Measurements from ENCODE around the gene TCF25. TPM values are rescaled to one million over a fixed set of nuclear protein-coding genes. Genes with fewer than 3 reads are reported as not detected.

TCF25 gene
- total RNA-seq, 8 experiments from 2014 or later = 94.7 to 213 (median 143) TPM

DNA sequence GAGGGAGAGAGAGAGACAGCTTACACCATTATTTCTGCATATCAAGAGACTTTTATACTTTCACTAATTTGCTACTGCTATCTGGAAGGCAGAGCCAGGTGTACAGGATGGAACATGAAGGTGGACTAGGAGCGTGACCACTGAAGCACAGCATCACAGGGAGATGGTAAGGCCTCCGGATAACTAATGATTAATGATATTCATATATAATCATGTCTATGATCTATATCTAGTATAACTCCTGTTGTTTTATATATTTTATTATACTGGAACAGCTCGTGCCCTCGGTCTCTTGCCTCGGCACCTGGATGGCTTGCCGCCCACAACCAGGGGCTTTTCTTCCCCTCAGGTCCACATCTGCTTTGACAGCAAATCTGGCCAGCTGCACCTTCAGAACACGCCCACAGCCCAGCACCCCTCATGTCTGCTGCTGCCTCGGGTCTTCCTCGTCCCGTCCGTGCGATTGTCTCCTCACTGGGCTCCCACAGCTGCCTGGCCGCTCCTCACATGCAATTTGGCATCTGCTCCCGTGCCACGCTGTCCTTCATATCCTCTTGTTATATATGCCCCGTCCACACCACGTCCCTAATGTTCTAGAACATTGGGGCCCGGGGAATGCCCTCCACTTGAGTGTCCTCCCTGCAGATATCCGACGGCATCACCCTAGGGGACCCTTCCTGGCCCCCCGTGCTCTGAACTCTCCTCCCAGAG, 64.9 kb downstream of the TCF25 start:
- in situ Hi-C loops (cut with MboI; ENCODE audit: low pct_unique_long_range_greater_than_20kb in 2 of 9, low sequenced_read_pairs in 9 of 9, unreplicated experiment in 9 of 9) = no loop called here
- WGBS, 10 experiments = 50 to 100% (median 80%) methylated on average over 1 to 10 of the region's 21 CpGs; no CpG with 5 or more reads in 2 of the 10 experiments
- H3K4me1 ChIP-seq (replicated peaks in 1 of 2) = peaks cover 13 to 15% of the 10 kb centered on the region in 2 donors

GRCh38 chr16:89944773-89945172, 71.4 kb downstream of the TCF25 start:
- 25 to 92% (median 61%) methylated on average over 2 to 5 of the region's 5 CpGs; no CpG with 5 or more reads in 3 of the 10 experiments for WGBS, 10 experiments
- in situ Hi-C loops (cut with MboI; ENCODE audit: low pct_unique_long_range_greater_than_20kb in 2 of 9, low sequenced_read_pairs in 9 of 9, unreplicated experiment in 9 of 9) = no loop called here
- ATAC-seq (replicated peaks in 6 of 8) = no peak

More for the DNA sequence above, 64.9 kb downstream of the TCF25 start:
- peak in 4 of 8 experiments; percentile 6 to 25 (median 10) for ATAC-seq (replicated peaks in 6 of 8)
- Histone ChIP-seq H3K4me3 (peak overlapping the region in 1 of 5 donors; percentile 13), H3K27ac (peak overlapping the region in 1 of 2 donors; percentile 19)

DNA sequence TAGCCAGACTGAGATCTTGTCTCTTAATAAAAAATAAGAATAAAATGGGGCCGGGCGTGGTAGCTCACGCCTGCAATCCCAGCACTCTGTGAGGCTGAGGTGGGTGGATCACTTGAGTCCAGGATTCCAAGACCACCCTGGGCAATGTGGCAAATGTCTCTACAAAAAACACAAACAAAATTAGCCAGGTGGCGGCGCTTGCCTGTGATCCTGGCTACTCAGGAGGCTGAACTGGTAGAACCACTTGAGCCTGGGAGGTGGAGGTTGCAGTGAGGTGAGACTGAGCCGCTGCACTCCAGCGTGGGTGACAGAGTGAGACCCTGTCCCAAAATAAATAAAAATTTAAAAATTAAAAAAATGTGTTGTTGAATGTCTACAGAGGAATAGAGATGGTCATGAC, 72.3 kb downstream of the TCF25 start:
- peaks cover 9% of the 10 kb centered on the region in 2 donors for H3K4me1 ChIP-seq (replicated peaks in 1 of 2)
- no peak for ATAC-seq (replicated peaks in 6 of 8)

More at GRCh38 chr16:89944773-89945172, 71.4 kb downstream of the TCF25 start:
- H3K4me1 ChIP-seq (replicated peaks in 1 of 2) = peaks cover 8 to 9% of the 10 kb centered on the region in 2 donors
- no peak overlapping the region for H3K4me3 ChIP-seq
- H3K27ac ChIP-seq = no peak overlapping the region

DNA sequence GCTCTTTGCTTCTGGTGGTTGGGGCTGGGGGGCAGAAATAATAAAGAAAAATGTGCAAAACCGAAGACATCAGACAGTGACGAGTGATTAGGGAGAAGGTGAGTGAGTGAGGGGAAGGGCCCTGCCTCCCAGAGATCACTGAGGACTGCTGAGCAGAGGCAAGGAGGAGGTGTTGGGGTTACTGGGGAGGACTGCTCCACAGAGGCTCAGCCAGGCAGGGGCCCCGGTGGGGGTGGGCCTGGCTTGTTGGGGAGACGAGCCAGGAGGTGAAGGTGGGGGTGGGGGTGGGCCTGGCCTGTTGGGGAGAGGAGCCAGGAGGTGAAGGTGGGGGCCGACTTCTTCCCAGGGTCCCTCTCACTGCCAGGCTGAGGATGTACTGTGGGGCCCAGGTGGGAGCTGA, 73.1 kb downstream of the TCF25 start:
- in situ Hi-C loops (cut with MboI; ENCODE audit: low pct_unique_long_range_greater_than_20kb in 2 of 9, low sequenced_read_pairs in 9 of 9, unreplicated experiment in 9 of 9) = no loop called here
- Histone ChIP-seq H3K4me3 (no peak overlapping the region), H3K4me1 (replicated peaks in 1 of 2) (peaks cover 9% of the 10 kb centered on the region in 2 donors), H3K27ac (no peak overlapping the region)
- ATAC-seq (replicated peaks in 6 of 8) = no peak
- WGBS, 10 experiments = 65 to 93% (median 72%) methylated on average over 1 to 2 of the region's 5 CpGs; no CpG with 5 or more reads in 3 of the 10 experiments

More for the DNA sequence above, 72.3 kb downstream of the TCF25 start:
- in situ Hi-C loops (cut with MboI; ENCODE audit: low pct_unique_long_range_greater_than_20kb in 2 of 9, low sequenced_read_pairs in 9 of 9, unreplicated experiment in 9 of 9) = no loop called here
- Histone ChIP-seq H3K4me3 (no peak overlapping the region), H3K27ac (no peak overlapping the region)
- 18 to 88% (median 59%) methylated on average over 2 to 7 of the region's 7 CpGs; no CpG with 5 or more reads in 3 of the 10 experiments for WGBS, 10 experiments

GRCh38 chr16:89949121-89949742, 75.8 kb downstream of the TCF25 start:
- H3K4me1 ChIP-seq (replicated peaks in 1 of 2) = peaks cover 9% of the 10 kb centered on the region in 2 donors
- in situ Hi-C loops (cut with MboI; ENCODE audit: low pct_unique_long_range_greater_than_20kb in 2 of 9, low sequenced_read_pairs in 9 of 9, unreplicated experiment in 9 of 9) = no loop called here
- WGBS, 10 experiments = 33% methylated on average over 5 of the region's 55 CpGs; no CpG with 5 or more reads in 9 of the 10 experiments
- H3K27ac ChIP-seq = no peak overlapping the region
- ATAC-seq (replicated peaks in 6 of 8) = peak; percentile 14 to 28 (median 24)
- peak overlapping the region; percentile 53 to 83 (median 62) for H3K4me3 ChIP-seq

- Histone ChIP-seq H3K27ac (no peak overlapping the region), H3K4me1 (replicated peaks in 1 of 2) (peaks cover 9% of the 10 kb centered on the region in 2 donors), H3K4me3 (peak overlapping the region; percentile 53 to 83 (median 62))
- in situ Hi-C loops (cut with MboI; ENCODE audit: low pct_unique_long_range_greater_than_20kb in 2 of 9, low sequenced_read_pairs in 9 of 9, unreplicated experiment in 9 of 9) = no loop called here
- peak in 1 of 8 experiments; percentile 3 for ATAC-seq (replicated peaks in 6 of 8)
- 20 to 86% (median 70%) methylated on average over 1 to 2 of the region's 12 CpGs; no CpG with 5 or more reads in 6 of the 10 experiments for WGBS, 10 experiments
These were observed 76.4 kb downstream of the TCF25 start for GRCh38 chr16:89949756-89950155.

GRCh38 chr16:89951509-89951908, 78.1 kb downstream of the TCF25 start:
- in situ Hi-C loops (cut with MboI; ENCODE audit: low pct_unique_long_range_greater_than_20kb in 2 of 9, low sequenced_read_pairs in 9 of 9, unreplicated experiment in 9 of 9) = no loop called here
- no peak overlapping the region for H3K27ac ChIP-seq
- no peak for ATAC-seq (replicated peaks in 6 of 8)
- peaks cover 9% of the 10 kb centered on the region in 2 donors for H3K4me1 ChIP-seq (replicated peaks in 1 of 2)
- no peak overlapping the region for H3K4me3 ChIP-seq
- WGBS, 10 experiments = 93 to 100% (median 100%) methylated on average over 1 to 3 of the region's 5 CpGs; no CpG with 5 or more reads in 4 of the 10 experiments

- no peak for ATAC-seq (replicated peaks in 6 of 8)
- H3K27ac ChIP-seq = no peak overlapping the region
- 80 to 100% (median 100%) methylated on average over 1 to 4 of the region's 12 CpGs; no CpG with 5 or more reads in 4 of the 10 experiments for WGBS, 10 experiments
- H3K4me1 ChIP-seq (replicated peaks in 1 of 2) = peaks cover 9% of the 10 kb centered on the region in 2 donors
- no peak overlapping the region for H3K4me3 ChIP-seq
- in situ Hi-C loops (cut with MboI; ENCODE audit: low pct_unique_long_range_greater_than_20kb in 2 of 9, low sequenced_read_pairs in 9 of 9, unreplicated experiment in 9 of 9) = no loop called here
These were observed 78.7 kb downstream of the TCF25 start for GRCh38 chr16:89952049-89952448.

DNA sequence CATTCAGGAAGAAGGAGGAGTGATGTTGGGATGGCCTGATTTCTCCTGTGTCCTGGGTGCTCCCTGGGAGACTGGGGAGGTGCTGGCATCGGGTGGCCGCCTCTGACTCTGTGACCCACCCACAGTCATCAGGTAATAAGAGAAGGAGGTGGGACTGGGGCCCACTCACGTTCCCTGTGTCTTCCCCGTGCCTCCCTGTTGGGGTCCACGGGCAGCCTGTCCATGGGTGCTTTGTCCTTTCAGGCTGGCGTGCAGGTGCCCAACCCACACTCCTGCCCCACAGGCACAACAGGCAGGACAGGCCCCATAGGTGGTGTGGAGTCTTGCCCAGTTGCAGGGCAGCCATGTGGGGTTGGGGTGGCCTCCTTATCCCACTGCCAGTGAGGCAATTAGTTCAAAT, 79.2 kb downstream of the TCF25 start:
- in situ Hi-C loops (cut with MboI; ENCODE audit: low pct_unique_long_range_greater_than_20kb in 2 of 9, low sequenced_read_pairs in 9 of 9, unreplicated experiment in 9 of 9) = no loop called here
- 85 to 100% (median 100%) methylated on average over 1 to 4 of the region's 6 CpGs; no CpG with 5 or more reads in 4 of the 10 experiments for whole genome bisulfite sequencing, 10 experiments
- ATAC-seq (replicated peaks in 6 of 8) = no peak

GRCh38 chr16:89953671-89954406, 80.4 kb downstream of the TCF25 start:
- in situ Hi-C loops (cut with MboI; ENCODE audit: low pct_unique_long_range_greater_than_20kb in 2 of 9, low sequenced_read_pairs in 9 of 9, unreplicated experiment in 9 of 9) = no loop called here

More for the DNA sequence above, 79.2 kb downstream of the TCF25 start:
- H3K4me1 ChIP-seq (replicated peaks in 1 of 2) = peaks cover 8 to 10% of the 10 kb centered on the region in 2 donors
- no peak overlapping the region for H3K4me3 ChIP-seq
- H3K27ac ChIP-seq = no peak overlapping the region

DNA sequence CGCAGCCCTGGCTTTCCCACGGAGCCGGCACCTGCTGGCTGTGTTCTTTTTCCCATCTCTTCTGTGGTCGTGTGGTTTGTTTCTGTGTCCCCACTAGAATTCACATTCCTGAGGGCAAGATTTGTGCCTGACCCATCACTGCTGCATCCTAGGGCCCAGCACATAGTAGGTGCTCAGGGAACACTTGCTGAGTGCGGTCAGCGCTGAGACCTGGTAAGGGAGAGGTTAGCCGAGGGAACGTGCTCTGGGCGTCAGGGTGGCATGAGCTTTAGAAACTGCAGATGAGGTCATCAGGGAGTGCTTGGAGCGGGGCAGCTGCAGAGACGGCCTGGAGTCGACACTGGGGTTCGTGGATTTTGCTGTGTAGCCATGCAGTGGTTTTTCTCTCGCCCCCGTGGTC, 81.1 kb downstream of the TCF25 start:
- Histone ChIP-seq H3K27ac (no peak overlapping the region), H3K4me1 (replicated peaks in 1 of 2) (peaks cover 8 to 13% of the 10 kb centered on the region in 2 donors), H3K4me3 (no peak overlapping the region)
- in situ Hi-C loops (cut with MboI; ENCODE audit: low pct_unique_long_range_greater_than_20kb in 2 of 9, low sequenced_read_pairs in 9 of 9, unreplicated experiment in 9 of 9) = no loop called here
- no peak for ATAC-seq (replicated peaks in 6 of 8)
- 92 to 100% (median 100%) methylated on average over 1 to 6 of the region's 15 CpGs; no CpG with 5 or more reads in 3 of the 10 experiments for WGBS, 10 experiments

More at GRCh38 chr16:89953671-89954406, 80.4 kb downstream of the TCF25 start:
- Histone ChIP-seq H3K4me1 (replicated peaks in 1 of 2) (peaks cover 10 to 15% of the 10 kb centered on the region in 2 donors), H3K27ac (no peak overlapping the region), H3K4me3 (no peak overlapping the region)
- 79 to 100% (median 90%) methylated on average over 1 to 6 of the region's 11 CpGs; no CpG with 5 or more reads in 5 of the 10 experiments for WGBS, 10 experiments
- no peak for ATAC-seq (replicated peaks in 6 of 8)

GRCh38 chr16:89955001-89955685, 81.8 kb downstream of the TCF25 start:
- Histone ChIP-seq H3K4me1 (replicated peaks in 1 of 2) (peaks cover 5 to 9% of the 10 kb centered on the region in 2 donors), H3K27ac (no peak overlapping the region), H3K4me3 (no peak overlapping the region)
- 80 to 100% (median 94%) methylated on average over 1 to 7 of the region's 15 CpGs; no CpG with 5 or more reads in 6 of the 10 experiments for WGBS, 10 experiments
- ATAC-seq (replicated peaks in 6 of 8) = no peak
- in situ Hi-C loops (cut with MboI; ENCODE audit: low pct_unique_long_range_greater_than_20kb in 2 of 9, low sequenced_read_pairs in 9 of 9, unreplicated experiment in 9 of 9) = no loop called here

Data from motor neuron (in vitro differentiated cells).